HEK293 (cell line): ENCODE measurements around the gene BMS1.

Experiments
- CTCF ChIA-PET: fragments of 350-600 bp; formaldehyde crosslinking; extraction: SDS; loops from one replicate; lab custom pipeline; 2021; ENCODE audit warnings: antibody characterized with exemption; lab: Yijun Ruan, JAX
- POLR2A ChIA-PET: fragments of 300-600 bp; formaldehyde crosslinking; extraction: SDS; loops from one replicate; lab custom pipeline; 2020; ENCODE audit warnings: antibody characterized with exemption, inconsistent platforms; lab: Yijun Ruan, JAX
- H3K27ac ChIP-seq: fragments of 200-500 bp; sonication (Bioruptor generic); 2 replicates; pipeline ENCODE4 v1.5.1; 2014; ENCODE audit warnings: low read depth, low read length, control low read depth, inconsistent platforms; ENCODE audit errors: extremely low read depth
- H3K36me3 ChIP-seq, 2 experiments: fragments of 200-500 bp in 1 of 2; sonication (Bioruptor generic) in 1 of 2; 1 replicate in 1 of 2; 2 replicates in 1 of 2; pipeline ENCODE4 v1.5.1; 2014 to 2017; ENCODE audit warnings: inconsistent platforms in 2 of 2, low read length in 2 of 2; ENCODE audit not compliant: control insufficient read depth in 2 of 2, insufficient read depth in 1 of 2
- H3K4me1 ChIP-seq: fragments of 200-500 bp; sonication (Bioruptor generic); 2 replicates; pipeline ENCODE4 v1.5.1; 2014; ENCODE audit warnings: mild to moderate bottlenecking, low read length, inconsistent platforms; ENCODE audit not compliant: control insufficient read depth, insufficient read depth
- H3K4me3 ChIP-seq: 2 replicates; pipeline ENCODE4 v1.5.1; 2011; ENCODE audit warnings: low read depth, mild to moderate bottlenecking, control low read depth, low read length, moderate library complexity
- H3K9me3 ChIP-seq: fragments of 200-500 bp; sonication (Bioruptor generic); 2 replicates; pipeline ENCODE4 v1.5.1; 2014; ENCODE audit warnings: low read depth, low read length, inconsistent platforms; ENCODE audit not compliant: control insufficient read depth, insufficient read depth
- GLI2 ChIP-seq: fragments of 450-650 bp; formaldehyde crosslinking; IDR thresholded peaks from 2 replicates; pipeline ENCODE4; 2017; ENCODE audit warnings: missing biosample characterization, missing genetic modification characterization, low read depth, borderline replicate concordance
- GLIS2 ChIP-seq: fragments of 450-650 bp; formaldehyde crosslinking; IDR thresholded peaks from 2 replicates; pipeline ENCODE4 v1.5.1; 2016; ENCODE audit warnings: missing biosample characterization, missing genetic modification characterization
- OVOL3 ChIP-seq: fragments of 450-650 bp; formaldehyde crosslinking; IDR thresholded peaks from 2 replicates; pipeline ENCODE4 v1.5.1; 2016; ENCODE audit warnings: missing biosample characterization, missing genetic modification characterization
- SALL2 ChIP-seq: fragments of 450-650 bp; formaldehyde crosslinking; IDR thresholded peaks from 2 replicates; pipeline ENCODE4 v1.5.0; 2017; ENCODE audit warnings: missing biosample characterization, mild to moderate bottlenecking, missing genetic modification characterization, borderline replicate concordance
- SP2 ChIP-seq: fragments of 450-650 bp; formaldehyde crosslinking; IDR thresholded peaks from 2 replicates; pipeline ENCODE4 v1.5.1; 2016; ENCODE audit warnings: missing biosample characterization, missing genetic modification characterization
- ZBTB7A ChIP-seq: fragments of 450-650 bp; formaldehyde crosslinking; IDR thresholded peaks from 2 replicates; pipeline ENCODE4 v1.5.1; 2016; ENCODE audit warnings: low read depth, missing biosample characterization, missing genetic modification characterization
- ZNF2 ChIP-seq: fragments of 450-650 bp; formaldehyde crosslinking; IDR thresholded peaks from 2 replicates; pipeline ENCODE4 v1.5.1; 2016; ENCODE audit warnings: missing biosample characterization, missing genetic modification characterization
- ZNF239 ChIP-seq: fragments of 450-650 bp; formaldehyde crosslinking; IDR thresholded peaks from 2 replicates; pipeline ENCODE4 v1.5.1; 2016; ENCODE audit warnings: missing biosample characterization, missing genetic modification characterization
- ZNF324 ChIP-seq: fragments of 450-650 bp; formaldehyde crosslinking; IDR thresholded peaks from 2 replicates; pipeline ENCODE4 v1.5.1; 2016; ENCODE audit warnings: missing biosample characterization, missing genetic modification characterization
- ZNF341 ChIP-seq: fragments of 450-650 bp; formaldehyde crosslinking; IDR thresholded peaks from 2 replicates; pipeline ENCODE4; 2016; ENCODE audit warnings: low read depth, missing biosample characterization, missing genetic modification characterization
- ZNF350 ChIP-seq: fragments of 450-650 bp; formaldehyde crosslinking; IDR thresholded peaks from 2 replicates; pipeline ENCODE4 v1.5.0; 2017; ENCODE audit warnings: missing biosample characterization, mild to moderate bottlenecking, missing genetic modification characterization
- ZNF391 ChIP-seq: fragments of 450-650 bp; formaldehyde crosslinking; IDR thresholded peaks from 2 replicates; pipeline ENCODE4 v1.5.1; 2016; ENCODE audit warnings: low read depth, missing biosample characterization, missing genetic modification characterization, borderline replicate concordance
- ZNF433 ChIP-seq: fragments of 450-650 bp; formaldehyde crosslinking; IDR thresholded peaks from 2 replicates; pipeline ENCODE4 v1.5.1; 2016; ENCODE audit warnings: missing biosample characterization, missing genetic modification characterization, low read depth
- ZNF510 ChIP-seq: fragments of 450-650 bp; formaldehyde crosslinking; IDR thresholded peaks from 2 replicates; pipeline ENCODE4 v1.5.1; 2018; ENCODE audit warnings: mild to moderate bottlenecking, missing genetic modification characterization, missing biosample characterization; ENCODE audit not compliant: insufficient replicate concordance
- ZNF561 ChIP-seq: fragments of 450-650 bp; IDR thresholded peaks from 2 replicates; pipeline ENCODE4 v1.5.1; 2018; ENCODE audit warnings: missing biosample characterization, missing genetic modification characterization, borderline replicate concordance
- ZNF658 ChIP-seq: fragments of 450-650 bp; formaldehyde crosslinking; IDR thresholded peaks from 2 replicates; pipeline ENCODE4; 2016; ENCODE audit warnings: missing biosample characterization, missing genetic modification characterization
- ZNF660 ChIP-seq: fragments of 450-650 bp; IDR thresholded peaks from 2 replicates; pipeline ENCODE4 v1.5.1; 2018; ENCODE audit warnings: missing biosample characterization, mild to moderate bottlenecking, missing genetic modification characterization
- ZNF664 ChIP-seq: fragments of 450-650 bp; formaldehyde crosslinking; IDR thresholded peaks from 2 replicates; pipeline ENCODE4 v1.5.1; 2016; ENCODE audit warnings: missing biosample characterization, missing genetic modification characterization
- ZNF670 ChIP-seq: fragments of 450-650 bp; formaldehyde crosslinking; IDR thresholded peaks from 2 replicates; pipeline ENCODE4 v1.5.1; 2016; ENCODE audit warnings: missing biosample characterization, missing genetic modification characterization, low read depth
- ZNF785 ChIP-seq: fragments of 450-650 bp; formaldehyde crosslinking; IDR thresholded peaks from 2 replicates; pipeline ENCODE4 v1.5.1; 2016; ENCODE audit warnings: missing biosample characterization, missing genetic modification characterization
- TF ChIP-seq, protein P1 (sequence below): fragments of 450-650 bp; formaldehyde crosslinking; IDR thresholded peaks from 2 replicates; pipeline ENCODE4 v1.5.0; 2017; ENCODE audit warnings: missing biosample characterization, missing genetic modification characterization, borderline replicate concordance
- TF ChIP-seq, protein P2 (sequence below): fragments of 450-650 bp; formaldehyde crosslinking; IDR thresholded peaks from 2 replicates; pipeline ENCODE4 v1.5.1; 2017; ENCODE audit warnings: missing biosample characterization, missing genetic modification characterization
- TF ChIP-seq, protein P3 (sequence below): fragments of 450-650 bp; formaldehyde crosslinking; IDR thresholded peaks from 2 replicates; pipeline ENCODE4 v1.5.1; 2016; ENCODE audit warnings: missing biosample characterization, missing genetic modification characterization

The BMS1 gene

DNA sequence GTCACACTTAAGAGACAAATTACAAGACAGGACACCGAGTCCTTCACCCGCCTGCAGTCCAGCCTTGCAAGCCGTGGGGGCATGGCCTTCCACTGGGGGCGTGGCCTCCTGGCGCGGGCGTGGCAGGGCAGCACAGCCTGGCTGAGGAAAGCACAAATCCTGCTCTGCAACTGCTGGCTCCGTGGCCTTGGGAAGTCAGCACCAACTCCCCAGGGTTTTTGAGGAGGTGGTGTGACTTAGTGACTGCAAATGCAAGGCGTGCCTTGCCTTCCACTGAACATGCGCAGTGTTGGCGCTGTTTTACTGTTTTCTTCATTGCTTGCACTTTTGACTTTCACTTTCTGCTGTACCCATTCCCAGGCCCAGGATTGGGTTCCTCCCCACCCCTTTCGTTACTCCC is 12.9 kb upstream of the BMS1 start:
- no peak for TF ChIP-seq ZNF670 (tag by site-specific recombination)
- no peak for TF ChIP-seq ZNF658
- no peak for TF ChIP-seq ZNF664 (tag by site-specific recombination)
- TF ChIP-seq GLI2, result no peak
- no peak for TF ChIP-seq SP2
- TF ChIP-seq ZNF2, result no peak
- no peak for TF ChIP-seq GLIS2 (tag by site-specific recombination)
- TF ChIP-seq ZNF391 (tag by site-specific recombination), result no peak
- TF ChIP-seq SALL2 (tag by site-specific recombination), result no peak
- no peak overlapping the region for H3K27ac ChIP-seq
- no peak overlapping the region for H3K4me3 ChIP-seq
- no peaks in the 10 kb centered on the region for H3K4me1 ChIP-seq
- no peaks in the 10 kb centered on the region for H3K36me3 ChIP-seq
- ChIA-PET CTCF (no interaction called here), POLR2A (no interaction called here)
- no peaks in the 10 kb centered on the region for H3K9me3 ChIP-seq

DNA sequence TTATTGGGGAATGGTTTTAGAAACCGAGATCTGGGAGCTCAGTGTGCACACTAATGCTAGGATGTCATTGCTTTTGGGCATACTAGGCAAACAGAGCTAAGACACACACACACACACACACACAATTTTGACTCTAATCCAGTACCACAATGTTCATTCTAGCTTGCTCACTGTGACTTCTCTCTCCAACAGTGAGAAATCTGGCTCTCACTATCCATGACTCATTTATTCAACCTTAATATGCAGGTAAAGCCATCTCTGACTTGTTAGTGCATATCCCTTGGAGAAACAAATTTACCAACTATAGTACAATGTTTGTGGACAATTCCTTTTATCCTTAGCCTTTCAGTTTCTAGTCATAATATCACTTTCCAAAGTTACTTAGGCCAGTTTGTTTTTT is 5.9 kb upstream of the BMS1 start:
- Histone ChIP-seq H3K27ac (no peak overlapping the region), H3K9me3 (no peaks in the 10 kb centered on the region), H3K36me3 (no peaks in the 10 kb centered on the region), H3K4me3 (no peak overlapping the region), H3K4me1 (no peaks in the 10 kb centered on the region)
- TF ChIP-seq ZNF433, result no peak
- no peak for TF ChIP-seq OVOL3
- no peak for TF ChIP-seq SALL2 (tag by site-specific recombination)
- no peak for TF ChIP-seq ZNF341 (tag by site-specific recombination)
- TF ChIP-seq, protein P1, sequence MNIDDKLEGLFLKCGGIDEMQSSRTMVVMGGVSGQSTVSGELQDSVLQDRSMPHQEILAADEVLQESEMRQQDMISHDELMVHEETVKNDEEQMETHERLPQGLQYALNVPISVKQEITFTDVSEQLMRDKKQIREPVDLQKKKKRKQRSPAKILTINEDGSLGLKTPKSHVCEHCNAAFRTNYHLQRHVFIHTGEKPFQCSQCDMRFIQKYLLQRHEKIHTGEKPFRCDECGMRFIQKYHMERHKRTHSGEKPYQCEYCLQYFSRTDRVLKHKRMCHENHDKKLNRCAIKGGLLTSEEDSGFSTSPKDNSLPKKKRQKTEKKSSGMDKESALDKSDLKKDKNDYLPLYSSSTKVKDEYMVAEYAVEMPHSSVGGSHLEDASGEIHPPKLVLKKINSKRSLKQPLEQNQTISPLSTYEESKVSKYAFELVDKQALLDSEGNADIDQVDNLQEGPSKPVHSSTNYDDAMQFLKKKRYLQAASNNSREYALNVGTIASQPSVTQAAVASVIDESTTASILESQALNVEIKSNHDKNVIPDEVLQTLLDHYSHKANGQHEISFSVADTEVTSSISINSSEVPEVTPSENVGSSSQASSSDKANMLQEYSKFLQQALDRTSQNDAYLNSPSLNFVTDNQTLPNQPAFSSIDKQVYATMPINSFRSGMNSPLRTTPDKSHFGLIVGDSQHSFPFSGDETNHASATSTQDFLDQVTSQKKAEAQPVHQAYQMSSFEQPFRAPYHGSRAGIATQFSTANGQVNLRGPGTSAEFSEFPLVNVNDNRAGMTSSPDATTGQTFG, result no peak
- TF ChIP-seq, protein P2, sequence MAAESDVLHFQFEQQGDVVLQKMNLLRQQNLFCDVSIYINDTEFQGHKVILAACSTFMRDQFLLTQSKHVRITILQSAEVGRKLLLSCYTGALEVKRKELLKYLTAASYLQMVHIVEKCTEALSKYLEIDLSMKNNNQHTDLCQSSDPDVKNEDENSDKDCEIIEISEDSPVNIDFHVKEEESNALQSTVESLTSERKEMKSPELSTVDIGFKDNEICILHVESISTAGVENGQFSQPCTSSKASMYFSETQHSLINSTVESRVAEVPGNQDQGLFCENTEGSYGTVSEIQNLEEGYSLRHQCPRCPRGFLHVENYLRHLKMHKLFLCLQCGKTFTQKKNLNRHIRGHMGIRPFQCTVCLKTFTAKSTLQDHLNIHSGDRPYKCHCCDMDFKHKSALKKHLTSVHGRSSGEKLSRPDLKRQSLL, result no peak
- TF ChIP-seq ZNF350, result no peak
- TF ChIP-seq ZNF660 (tag by site-specific recombination), result no peak
- TF ChIP-seq ZNF324 (tag by site-specific recombination), result no peak
- no peak for TF ChIP-seq ZNF561 (tag by site-specific recombination)
- no peak for TF ChIP-seq ZNF785 (tag by site-specific recombination)
- TF ChIP-seq, protein P3, sequence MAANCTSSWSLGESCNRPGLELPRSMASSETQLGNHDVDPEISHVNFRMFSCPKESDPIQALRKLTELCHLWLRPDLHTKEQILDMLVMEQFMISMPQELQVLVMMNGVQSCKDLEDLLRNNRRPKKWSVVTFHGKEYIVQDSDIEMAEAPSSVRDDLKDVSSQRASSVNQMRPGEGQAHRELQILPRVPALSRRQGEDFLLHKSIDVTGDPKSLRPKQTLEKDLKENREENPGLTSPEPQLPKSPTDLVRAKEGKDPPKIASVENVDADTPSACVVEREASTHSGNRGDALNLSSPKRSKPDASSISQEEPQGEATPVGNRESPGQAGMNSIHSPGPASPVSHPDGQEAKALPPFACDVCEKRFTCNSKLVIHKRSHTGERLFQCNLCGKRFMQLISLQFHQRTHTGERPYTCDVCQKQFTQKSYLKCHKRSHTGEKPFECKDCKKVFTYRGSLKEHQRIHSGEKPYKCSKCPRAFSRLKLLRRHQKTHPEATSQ (tag by site-specific recombination), result no peak
- no peak for TF ChIP-seq ZNF239
- TF ChIP-seq ZBTB7A (tag by site-specific recombination), result no peak
- no peak for TF ChIP-seq ZNF510 (tag by site-specific recombination)
- CTCF ChIA-PET, result interaction anchor here (1.3 kb wide), 1 partner anchor 23 kb away, joined by 4 read pairs; no protein-coding TSS in a partner anchor
- POLR2A ChIA-PET, result no interaction called here
